GM12801 (cell line): ENCODE results near the gene PTPRN2.

ENCODE experiments used
- CTCF ChIP-seq: IDR thresholded peaks from one replicate; pipeline ENCODE4 v1.5.1; 2011; ENCODE audit warnings: control low read depth; ENCODE audit not compliant: insufficient read length; ENCODE audit errors: extremely low read depth

Gene PTPRN2

GRCh38 chr7:158468181-158468580 is 119.4 kb downstream of the PTPRN2 start:
- no peak for TF ChIP-seq CTCF

- TF ChIP-seq CTCF: no peak
Observed at GRCh38 chr7:158467562-158467961, 120.1 kb downstream of the PTPRN2 start.

GRCh38 chr7:158463317-158463716 is 124.3 kb downstream of the PTPRN2 start:
- no peak for TF ChIP-seq CTCF

DNA sequence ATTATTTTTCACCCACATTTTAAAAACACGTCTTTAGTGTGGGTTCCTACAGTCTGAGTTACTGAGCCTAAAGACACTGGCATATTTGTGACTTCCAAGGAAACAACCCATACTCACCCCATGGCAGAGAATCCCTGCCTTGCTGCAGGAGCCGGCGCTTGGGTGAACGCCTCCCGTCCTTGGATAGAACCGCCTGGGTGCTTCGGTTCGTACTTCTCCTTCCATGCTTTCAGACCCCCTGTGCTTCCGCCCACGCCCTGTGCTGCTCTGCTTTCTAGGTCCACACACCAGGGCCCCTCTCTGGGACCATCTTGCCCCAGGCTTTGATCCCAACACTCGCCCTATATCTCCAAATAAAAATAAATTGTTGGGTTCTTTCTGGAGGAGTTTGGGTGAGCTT is 125.8 kb downstream of the PTPRN2 start:
- no peak for TF ChIP-seq CTCF

GRCh38 chr7:158460665-158461064 is 127.0 kb downstream of the PTPRN2 start:
- TF ChIP-seq CTCF: no peak

GRCh38 chr7:158458716-158459282 is 128.8 kb downstream of the PTPRN2 start:
- TF ChIP-seq CTCF: no peak

DNA sequence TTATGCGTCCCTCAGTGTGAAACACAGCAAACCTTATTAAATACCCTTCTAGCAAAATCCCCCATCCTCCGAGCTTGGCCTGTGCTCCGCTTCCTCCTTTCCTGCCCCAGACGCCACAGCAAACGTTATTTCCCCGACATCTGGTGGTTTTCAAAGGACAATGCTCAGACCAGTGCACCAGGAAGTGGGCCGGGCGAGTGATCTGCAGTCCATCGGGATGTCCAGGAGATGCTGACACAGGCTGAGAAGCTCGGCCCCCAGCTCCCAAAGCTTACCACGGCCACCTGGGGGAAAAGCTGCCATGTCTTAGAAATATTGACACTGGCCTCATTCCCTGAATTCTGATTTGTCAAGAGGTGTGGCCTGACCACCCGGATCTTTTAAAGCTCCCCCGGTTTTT is 129.5 kb downstream of the PTPRN2 start:
- no peak for TF ChIP-seq CTCF
